HepG2 (cell line): ENCODE data around the gene PPDPF. TPM values are rescaled to one million over a fixed set of nuclear protein-coding genes. Genes with fewer than 3 reads are reported as not detected.

Experiments
- ATAC-seq: fragments of 200-7000 bp; cut with Tn5 transposase; 3 replicates; pipeline ENCODE4 v1.9.1; 2020; ENCODE audit warnings: mild to moderate bottlenecking, moderate library complexity
- BruUV-seq: library from RNA; stranded (reverse); fragments of 400-500 nt; replicated peaks from 2 replicates; lab custom pipeline; 2021; lab: Mats Ljungman, UMichigan
- CTCF ChIA-PET: fragments of 300-600 bp; formaldehyde crosslinking; extraction: SDS; loops from one replicate; lab custom pipeline; 2021; ENCODE audit warnings: low total read pairs, inconsistent platforms, low intra/inter-chr PET ratio; lab: Yijun Ruan, JAX
- POLR2A ChIA-PET: fragments of 350-600 bp; sonication (Branson Sonifier 250); formaldehyde crosslinking; loops from one replicate; lab custom pipeline; 2020; ENCODE audit warnings: antibody characterized with exemption, inconsistent platforms; lab: Yijun Ruan, JAX
- DNase-seq: peaks from one replicate; pipeline ENCODE4 v3.0.0-alpha.2; 2015; ENCODE audit warnings: low spot score
- FAIRE-seq: peaks from 3 replicates; lab custom pipeline; 2011; peaks lifted over from hg19 to GRCh38; lab: Jason Lieb, UNC
- H2AFZ ChIP-seq: one replicate; pipeline ENCODE4 v1.6.1; 2011; ENCODE audit warnings: low read length, inconsistent platforms
- H3K27ac ChIP-seq: fragments of 300-600 bp; 3 replicates; pipeline ENCODE4 v1.8.0; 2011; ENCODE audit warnings: mixed run types, mild to moderate bottlenecking, mixed read lengths, low read length, inconsistent platforms; ENCODE audit not compliant: insufficient read depth; ENCODE audit errors: extremely low read length
- H3K27me3 ChIP-seq, 2 experiments: fragments of 200-600 bp in 1 of 2; 2 replicates in 1 of 2; 3 replicates in 1 of 2; pipeline versions ENCODE4 v1.6.0 to v1.8.0; 2011; ENCODE audit warnings: low read length in 2 of 2, mild to moderate bottlenecking in 2 of 2, moderate library complexity in 2 of 2, inconsistent platforms in 1 of 2; ENCODE audit not compliant: insufficient read depth in 2 of 2, control insufficient read depth in 1 of 2
- H3K36me3 ChIP-seq, 2 experiments: fragments of 200-600 bp in 1 of 2; replicated peaks in 1 of 2; 2 replicates in 1 of 2; 3 replicates in 1 of 2; pipeline versions ENCODE4 v1.5.1 to v1.8.0; 2011; ENCODE audit warnings: low read length in 2 of 2, inconsistent platforms in 1 of 2; ENCODE audit not compliant: insufficient read depth in 2 of 2, control insufficient read depth in 1 of 2
- H3K4me1 ChIP-seq: 2 replicates; pipeline ENCODE4 v1.5.1; 2012; ENCODE audit warnings: low read length, inconsistent platforms; ENCODE audit not compliant: insufficient read depth
- H3K4me2 ChIP-seq: 2 replicates; pipeline ENCODE4 v1.6.0; 2011; ENCODE audit warnings: low read depth, low read length, inconsistent platforms
- H3K4me3 ChIP-seq, 3 experiments: fragments of 200-600 bp in 1 of 3; sonication (generic), shearing (Covaris generic) in 1 of 3; replicated peaks in 1 of 3; 2 replicates each; pipeline ENCODE4 v1.5.1; 2011 to 2016; ENCODE audit warnings: low read length in 3 of 3, inconsistent platforms in 2 of 3, low read depth in 2 of 3, mild to moderate bottlenecking in 2 of 3, control low read depth in 1 of 3, mixed read lengths in 1 of 3; ENCODE audit not compliant: insufficient read depth in 1 of 3
- H3K79me2 ChIP-seq: one replicate; pipeline ENCODE4 v1.6.1; 2011; ENCODE audit warnings: low read length, inconsistent platforms; ENCODE audit not compliant: insufficient read depth
- H3K9ac ChIP-seq: 2 replicates; pipeline ENCODE4 v1.6.0; 2011; ENCODE audit warnings: mild to moderate bottlenecking, low read depth, low read length, inconsistent platforms; ENCODE audit not compliant: insufficient read depth
- H3K9me3 ChIP-seq: 2 replicates; pipeline ENCODE4 v1.5.1; 2012; ENCODE audit warnings: mild to moderate bottlenecking, low read length
- H4K20me1 ChIP-seq: 2 replicates; pipeline ENCODE4 v1.6.0; 2011; ENCODE audit warnings: inconsistent platforms, mild to moderate bottlenecking, low read length, moderate library complexity; ENCODE audit not compliant: insufficient read depth
- ATF7 ChIP-seq, 2 experiments: fragments of 450-650 bp in 1 of 2; sonication (generic) in 1 of 2; formaldehyde crosslinking in 1 of 2; IDR thresholded peaks; 2 replicates each; pipeline versions ENCODE4 v1.4.0 to v1.6.1; 2016 to 2020; ENCODE audit warnings: antibody characterized with exemption in 1 of 2, mild to moderate bottlenecking in 1 of 2, missing genetic modification reagents in 1 of 2
- CREB1 ChIP-seq, 2 experiments: fragments of 450-650 bp in 1 of 2; IDR thresholded peaks; 2 replicates each; pipeline ENCODE4 v1.6.1; 2016 to 2017; ENCODE audit warnings: control low read depth in 1 of 2, mild to moderate bottlenecking in 1 of 2, missing compliant biosample characterization in 1 of 2, missing genetic modification characterization in 1 of 2
- HOXA5 ChIP-seq: sonication (generic); formaldehyde crosslinking; IDR thresholded peaks from 2 replicates; pipeline ENCODE4 v1.4.0; 2020; ENCODE audit warnings: missing genetic modification reagents
- KDM5B ChIP-seq: sonication (generic); formaldehyde crosslinking; IDR thresholded peaks from 2 replicates; pipeline ENCODE4 v1.4.0; 2020; ENCODE audit warnings: missing genetic modification reagents, mild to moderate bottlenecking, borderline replicate concordance
- SCMH1 ChIP-seq: sonication (generic); formaldehyde crosslinking; IDR thresholded peaks from 2 replicates; pipeline ENCODE4 v1.9.0; 2021; ENCODE audit warnings: missing genetic modification reagents, mild to moderate bottlenecking, borderline replicate concordance
- ZNF225 ChIP-seq: sonication (generic); formaldehyde crosslinking; IDR thresholded peaks from 2 replicates; pipeline ENCODE4 v1.4.0; 2020; ENCODE audit warnings: mild to moderate bottlenecking, missing genetic modification reagents
- WGBS: methylation state at CpG from one replicate; pipeline ENCODE4 v1.1.6; 2017; ENCODE audit warnings: low lambda C conversion rate; 5-methylcytosine and 5-hydroxymethylcytosine counted together
- in situ Hi-C: cut with HindIII; loops from 2 replicates; pipeline ENCODE4 v1.10.0; 2017; ENCODE audit warnings: low pct_unique_long_range_greater_than_20kb; ENCODE audit not compliant: extremely low pct_ligation_motif_present
- intact Hi-C: fragments of 100-400 bp; cut with micrococcal nuclease; formaldehyde crosslinking; loops from one replicate; pipeline ENCODE4 v1.10.0; 2022; ENCODE audit not compliant: unreplicated experiment
- polyA plus RNA-seq, 8 experiments: library from polyadenylated mRNA; depleted of rRNA in 3 of 8; stranded (reverse) in 7 of 8; unstranded in 1 of 8; fragments of >200 nt; fragmentation: Illumina TruSeq in 4 of 8; extraction: Trizol in 4 of 8; gene quantifications; 2 replicates each; pipeline versions ENCODE4 v1.2.1 to v1.2.3, GENCODE V29; 2011 to 2016; ENCODE audit warnings: low read depth in 4 of 8, missing spikeins in 1 of 8, mixed read lengths in 1 of 8; ENCODE audit not compliant: insufficient read depth in 1 of 8
- total RNA-seq, 5 experiments: library from RNA; depleted of rRNA; stranded (reverse); fragments of >200 nt; fragmentation: Illumina TruSeq; extraction: Trizol; gene quantifications; 2 replicates each; pipeline ENCODE4 v1.2.3, GENCODE V29; 2016; ENCODE audit warnings: low read depth in 1 of 5
- TF ChIP-seq, protein P1 (sequence below): sonication (generic); formaldehyde crosslinking; IDR thresholded peaks from 2 replicates; pipeline ENCODE4 v1.4.0; 2020; ENCODE audit warnings: missing genetic modification reagents
- TF ChIP-seq, protein P2 (sequence below): sonication (generic); formaldehyde crosslinking; IDR thresholded peaks from 2 replicates; pipeline ENCODE4 v1.5.1; 2020; ENCODE audit warnings: missing genetic modification reagents, mild to moderate bottlenecking, borderline replicate concordance

PPDPF gene
- total and polyA plus RNA-seq, 2 of the 13 experiments (the other 11 are each of a cell fraction or from before 2014, with no cell fraction given): 1.8 to 7.0 TPM

DNA sequence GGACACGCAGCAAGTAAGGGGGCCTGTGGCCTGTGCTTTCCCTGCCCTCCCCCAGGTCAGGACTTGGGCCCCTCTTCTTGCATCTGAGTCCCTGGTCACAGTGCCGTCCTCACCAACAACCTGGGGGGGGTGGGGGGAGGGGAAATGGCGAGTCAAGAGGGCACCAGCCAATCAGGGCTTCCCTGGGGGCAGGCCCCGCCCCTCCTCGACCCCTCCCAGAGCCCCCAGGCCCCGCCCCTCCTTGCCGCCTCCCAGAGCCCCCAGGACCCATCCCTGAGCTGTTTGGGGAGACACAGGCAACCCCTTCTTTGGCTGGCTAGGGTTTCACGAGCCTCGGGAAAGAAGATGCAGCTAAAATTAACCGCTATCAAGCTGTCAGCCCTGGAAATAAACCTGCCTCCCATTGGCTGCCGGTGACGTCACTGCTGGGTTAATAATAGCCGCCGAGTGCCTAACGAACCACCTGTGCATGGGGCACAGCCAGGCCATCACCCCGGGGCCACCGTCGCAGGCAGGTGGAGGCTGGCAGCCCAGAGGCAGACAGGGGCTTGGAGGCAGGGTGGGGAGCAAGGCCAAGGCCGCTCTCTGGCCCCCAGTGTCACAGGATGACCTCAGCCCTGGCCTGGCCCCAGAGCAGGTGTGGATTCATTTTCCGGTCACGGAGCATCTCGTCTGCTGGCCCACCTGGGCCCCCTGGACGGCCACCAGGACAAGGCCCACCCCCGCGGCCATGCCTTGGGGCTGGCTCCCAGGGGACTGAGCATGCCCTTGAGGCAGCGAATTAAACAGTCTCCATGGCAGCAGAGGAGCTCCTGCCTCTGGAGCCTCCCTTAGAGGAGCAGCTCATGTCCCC lies 18.5 kb upstream of the PPDPF start:
- Histone ChIP-seq H3K4me3 (no peak overlapping the region), H2AFZ (no peak overlapping the region), H3K9ac (no peak overlapping the region), H3K27me3 (peaks cover 36 to 89% of the 10 kb centered on the region in 2 experiments)
- BruUV-seq: no TSS peak
- no peak for DNase-seq
- intact Hi-C loops: no loop called here
- peak; percentile 98 for TF ChIP-seq CREB1 (IDR thresholded peaks at IDR 0.05)
- no peak for TF ChIP-seq CREB1 (CRISPR knock-in tag; IDR thresholded peaks at IDR 0.05)
- peak; percentile 96 for TF ChIP-seq ATF7 (IDR thresholded peaks at IDR 0.05)
- no peak for TF ChIP-seq ATF7 (CRISPR knock-in tag; IDR thresholded peaks at IDR 0.05)
- TF ChIP-seq SCMH1 (CRISPR knock-in tag): no peak
- TF ChIP-seq, all 625 proteins: peak for 2
- FAIRE-seq (no peak), ATAC-seq (peak; percentile 7; the same call in 2 of the 3 replicates)
- WGBS: 10% methylated on average over 20 of the region's 26 CpGs
- in situ Hi-C loops: no loop called here
- H4K20me1 ChIP-seq: no peaks in the 10 kb centered on the region; the same call in 1 of the 2 replicates
- CTCF ChIA-PET: no interaction called here
- H3K9me3 ChIP-seq: no peaks in the 10 kb centered on the region
- H3K27ac ChIP-seq: no peak overlapping the region
- POLR2A ChIA-PET: no interaction called here
- H3K4me1 ChIP-seq: no peaks in the 10 kb centered on the region
- H3K79me2 ChIP-seq: no peaks in the 10 kb centered on the region
- no peak overlapping the region for H3K4me2 ChIP-seq
- no peaks in the 10 kb centered on the region for H3K36me3 ChIP-seq

DNA sequence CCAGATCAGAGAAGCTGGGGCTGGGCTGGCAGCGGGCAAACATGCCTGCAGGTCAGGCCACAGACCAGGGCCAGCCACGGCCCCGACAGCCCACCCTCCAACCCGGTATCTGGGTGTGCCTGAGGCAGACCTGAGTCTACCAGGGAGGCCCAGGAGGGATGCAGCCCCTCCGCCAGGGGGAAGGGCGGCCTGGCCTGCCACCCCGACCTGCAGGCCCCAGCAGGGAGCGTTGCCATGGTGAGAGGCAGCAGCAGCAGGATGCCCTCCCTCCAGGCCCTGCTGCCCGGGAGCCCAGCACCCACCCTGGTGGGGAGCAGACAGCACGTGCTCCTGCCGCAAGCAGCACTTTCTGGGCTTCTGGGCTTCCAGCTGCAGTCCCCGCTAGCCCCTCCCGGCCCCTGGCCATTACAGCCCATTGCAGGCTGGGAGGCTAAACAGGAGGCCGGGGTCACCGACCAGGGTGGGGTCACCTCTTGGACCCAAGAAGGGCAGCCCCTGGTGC lies 17.8 kb upstream of the PPDPF start:
- H3K4me3 ChIP-seq: no peak overlapping the region
- ChIA-PET POLR2A (no interaction called here), CTCF (no interaction called here)
- BruUV-seq: no TSS peak
- DNase-seq (no peak), ATAC-seq (peak; percentile 5; the same call in 2 of the 3 replicates), FAIRE-seq (no peak)
- H3K9ac ChIP-seq: no peak overlapping the region
- no peaks in the 10 kb centered on the region for H3K4me1 ChIP-seq
- H3K36me3 ChIP-seq: no peaks in the 10 kb centered on the region
- H3K27ac ChIP-seq: no peak overlapping the region
- H3K4me2 ChIP-seq: no peak overlapping the region
- peaks cover 30 to 89% of the 10 kb centered on the region in 2 experiments for H3K27me3 ChIP-seq
- no peak overlapping the region for H2AFZ ChIP-seq
- no peaks in the 10 kb centered on the region for H3K9me3 ChIP-seq
- WGBS: 20% methylated on average over 14 of the region's 15 CpGs
- no peaks in the 10 kb centered on the region for H3K79me2 ChIP-seq
- in situ Hi-C loops (no loop called here), intact Hi-C loops (no loop called here)
- H4K20me1 ChIP-seq: no peaks in the 10 kb centered on the region; the same call in 1 of the 2 replicates
- TF ChIP-seq ZNF225 (CRISPR knock-in tag): 0 out of 2 replicates have a peak, but pooled peaks have one; percentile 49
- 0 out of 2 replicates have a peak, but pooled peaks have one; percentile 30 for TF ChIP-seq KDM5B (CRISPR knock-in tag)
- no peak for TF ChIP-seq HOXA5 (CRISPR knock-in tag)
- TF ChIP-seq, protein P1, sequence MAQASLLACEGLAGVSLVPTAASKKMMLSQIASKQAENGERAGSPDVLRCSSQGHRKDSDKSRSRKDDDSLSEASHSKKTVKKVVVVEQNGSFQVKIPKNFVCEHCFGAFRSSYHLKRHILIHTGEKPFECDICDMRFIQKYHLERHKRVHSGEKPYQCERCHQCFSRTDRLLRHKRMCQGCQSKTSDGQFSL: no peak
- TF ChIP-seq, protein P2, sequence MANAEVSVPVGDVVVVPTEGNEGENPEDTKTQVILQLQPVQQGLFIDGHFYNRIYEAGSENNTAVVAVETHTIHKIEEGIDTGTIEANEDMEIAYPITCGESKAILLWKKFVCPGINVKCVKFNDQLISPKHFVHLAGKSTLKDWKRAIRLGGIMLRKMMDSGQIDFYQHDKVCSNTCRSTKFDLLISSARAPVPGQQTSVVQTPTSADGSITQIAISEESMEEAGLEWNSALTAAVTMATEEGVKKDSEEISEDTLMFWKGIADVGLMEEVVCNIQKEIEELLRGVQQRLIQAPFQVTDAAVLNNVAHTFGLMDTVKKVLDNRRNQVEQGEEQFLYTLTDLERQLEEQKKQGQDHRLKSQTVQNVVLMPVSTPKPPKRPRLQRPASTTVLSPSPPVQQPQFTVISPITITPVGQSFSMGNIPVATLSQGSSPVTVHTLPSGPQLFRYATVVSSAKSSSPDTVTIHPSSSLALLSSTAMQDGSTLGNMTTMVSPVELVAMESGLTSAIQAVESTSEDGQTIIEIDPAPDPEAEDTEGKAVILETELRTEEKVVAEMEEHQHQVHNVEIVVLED: no peak
